ENCODE results near the gene TMEM209. TPM values are rescaled to one million over a fixed set of nuclear protein-coding genes. Genes with fewer than 3 reads are reported as not detected.
"Not testable (repeated sequence)": the region's sequence is repeated elsewhere in the genome, so short reads cannot be mapped to it uniquely, and the experiment has no call there.

Gene TMEM209
- total RNA-seq = 10 to 100 TPM; 49.7 to 52.0 TPM

DNA sequence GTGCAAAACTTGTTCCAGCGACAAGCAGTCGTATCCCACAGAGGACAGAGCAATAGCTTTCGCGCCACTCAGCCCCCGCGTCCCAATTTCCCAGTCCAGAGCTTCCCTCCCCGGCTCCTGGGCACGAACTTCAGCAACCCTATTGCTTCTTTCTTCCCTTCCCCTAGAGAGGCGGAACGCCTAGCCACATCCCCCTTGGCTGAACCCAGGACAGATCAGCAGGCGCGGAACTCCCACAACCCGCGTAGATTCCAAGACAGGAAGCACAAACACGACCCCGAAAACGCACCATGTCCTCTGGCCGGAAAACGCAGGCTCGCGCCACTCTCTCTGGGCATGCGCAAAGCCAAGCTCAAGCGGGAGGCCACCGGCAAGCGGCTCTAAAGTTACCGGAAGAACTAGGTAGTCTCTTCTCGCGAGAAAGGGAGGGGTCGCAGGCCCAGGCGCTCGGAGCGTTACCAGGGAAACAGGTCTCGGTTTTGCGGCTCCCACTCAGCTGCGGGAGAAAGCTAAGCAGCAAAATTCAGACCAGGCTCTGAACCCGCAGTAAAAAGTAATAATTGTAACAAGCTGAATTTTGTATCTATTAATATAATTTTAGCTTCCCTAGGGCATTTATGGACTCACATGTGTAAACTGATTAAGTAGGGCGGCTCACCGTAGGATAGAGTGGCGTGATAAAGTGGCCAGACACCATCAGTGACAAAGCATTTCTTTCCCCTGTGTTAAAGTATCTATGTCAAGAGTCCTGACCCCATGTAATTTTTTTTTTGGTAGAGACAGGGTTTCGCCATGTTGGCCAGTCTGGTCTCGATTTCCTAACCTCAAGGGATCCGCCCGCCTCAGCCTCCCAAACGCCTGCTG, at the start of gene TMEM209:
TSS of gene TMEM209 (minus strand) at position 323 of the 864 bp plus-strand sequence. CDS start at position 292, 31 bp downstream.
- POLR2A ChIA-PET = interaction anchor here (0.5 to 1.5 kb wide), 9 partner anchors 12 to 557 kb away, joined by 3 to 11 read pairs (median 4); partner anchors contain the start of gene KLHDC10
- CTCF ChIA-PET = interaction anchor here (0.8 to 1.2 kb wide), 4 partner anchors 15 to 24 kb away, joined by 3 to 5 read pairs (median 4); no protein-coding TSS in a partner anchor

GRCh38 chr7:130254555-130254954, 49.3 kb upstream of the TMEM209 start:
- CTCF ChIA-PET = no interaction called here
- POLR2A ChIA-PET = no interaction called here

GRCh38 chr7:130249626-130250025, 44.4 kb upstream of the TMEM209 start:
- POLR2A ChIA-PET = not testable (repeated sequence)

GRCh38 chr7:130248842-130249241, 43.6 kb upstream of the TMEM209 start:
- CTCF ChIA-PET, POLR2A ChIA-PET: not testable (repeated sequence)

More at GRCh38 chr7:130249626-130250025, 44.4 kb upstream of the TMEM209 start:
- CTCF ChIA-PET = not testable (repeated sequence)

DNA sequence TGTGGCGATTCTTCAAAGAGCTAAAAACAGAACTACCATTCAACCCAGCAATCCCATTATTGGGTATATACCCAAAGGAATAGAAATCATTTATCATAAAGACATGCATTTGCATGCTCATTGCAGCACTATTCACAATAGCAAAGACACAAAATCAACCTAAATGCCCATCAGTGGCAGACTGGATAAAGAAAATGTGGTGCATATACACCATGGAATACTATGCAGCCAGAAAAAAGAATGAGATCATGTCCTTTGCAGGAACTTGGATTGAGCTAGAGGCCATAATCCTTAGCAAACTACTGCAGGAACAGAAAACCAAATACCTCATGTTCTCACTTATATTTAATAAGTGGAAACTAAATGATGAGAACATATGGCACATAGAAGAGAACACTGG, 41.3 kb upstream of the TMEM209 start:
- CTCF ChIA-PET = interaction anchor here (0.6 kb wide), 1 partner anchor 190 kb away, joined by 3 read pairs; no protein-coding TSS in a partner anchor
- POLR2A ChIA-PET = not testable (repeated sequence)

DNA sequence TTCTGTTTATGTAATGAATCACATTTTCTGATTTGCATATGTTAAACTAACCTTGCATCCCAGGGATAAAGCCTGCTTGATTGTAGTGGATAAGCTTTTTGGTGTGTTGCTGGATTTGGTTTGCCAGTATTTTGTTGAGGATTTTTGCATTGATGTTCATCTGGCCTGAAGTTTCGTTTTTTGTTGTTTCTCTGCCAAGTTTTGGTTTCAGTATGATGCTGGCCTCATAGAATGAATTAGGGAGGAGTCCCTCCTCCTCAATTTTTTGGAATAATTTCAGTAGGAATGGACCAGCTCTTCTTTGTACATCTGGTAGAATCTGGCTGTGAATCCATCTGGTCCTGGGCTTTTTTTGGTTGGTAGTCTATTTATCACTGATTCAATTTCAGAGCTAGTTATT, 38.3 kb upstream of the TMEM209 start:
- CTCF ChIA-PET = not testable (repeated sequence)

DNA sequence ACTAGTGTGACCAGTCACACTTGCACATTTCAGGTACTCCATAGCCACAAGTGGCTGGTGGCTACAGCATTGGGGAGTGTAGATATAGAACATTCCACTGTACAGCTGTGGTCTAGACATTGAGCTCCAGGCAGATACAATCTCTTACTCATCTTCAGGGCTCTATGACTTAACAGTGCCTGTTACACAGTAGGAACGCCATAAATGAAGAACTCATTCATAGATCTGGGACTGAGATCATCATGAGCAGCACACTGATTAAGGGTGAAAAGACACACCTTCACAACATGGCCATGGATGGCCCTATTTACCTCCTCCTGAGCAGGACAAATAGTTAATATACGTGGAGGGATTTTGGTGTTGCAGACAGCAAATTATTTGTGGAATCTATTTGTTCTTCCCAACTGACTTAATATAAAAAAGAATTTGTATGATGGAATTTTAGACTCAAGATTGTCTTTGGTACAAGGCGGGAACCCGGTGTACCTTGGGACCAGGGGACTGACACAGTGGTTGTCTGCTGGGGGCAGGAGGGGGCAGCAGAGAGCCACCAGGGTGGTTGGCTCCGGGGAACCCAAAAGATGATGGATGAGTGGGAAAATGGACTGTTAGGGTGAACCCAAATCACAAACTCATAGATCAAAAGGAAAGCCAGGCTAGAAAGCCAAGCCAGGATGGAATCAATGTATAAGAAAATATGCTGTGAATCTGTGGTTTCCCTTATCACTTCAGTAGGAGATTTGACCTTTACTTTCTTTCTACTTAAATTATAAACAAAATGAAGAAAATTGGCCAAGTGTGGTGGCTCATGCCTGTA, 37.2 kb upstream of the TMEM209 start:
- CTCF ChIA-PET = no interaction called here
- POLR2A ChIA-PET = no interaction called here

More for the DNA sequence above, 38.3 kb upstream of the TMEM209 start:
- POLR2A ChIA-PET = not testable (repeated sequence)

DNA sequence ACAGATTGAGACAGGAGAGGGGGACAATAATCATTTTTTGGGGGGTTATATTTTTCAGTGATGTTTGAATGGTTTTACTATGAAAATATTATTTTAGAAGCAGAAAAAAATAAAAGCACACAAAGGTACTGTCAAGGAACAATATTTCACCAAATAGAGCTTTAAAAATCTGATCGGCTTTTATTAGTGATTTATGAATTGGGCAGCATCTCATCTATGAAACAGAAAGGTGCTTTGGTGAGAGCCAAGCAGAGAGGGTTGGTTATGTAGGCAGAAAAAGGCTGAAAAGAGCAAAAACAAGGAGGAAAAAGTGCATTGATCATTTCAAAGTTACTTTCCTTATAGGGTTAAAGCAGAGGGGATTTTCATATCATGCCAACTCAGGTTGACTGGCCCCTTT, 35.0 kb upstream of the TMEM209 start:
- POLR2A ChIA-PET = no interaction called here
- CTCF ChIA-PET = no interaction called here

GRCh38 chr7:130236361-130236760, 31.2 kb upstream of the TMEM209 start:
- POLR2A ChIA-PET = interaction anchor here (0.7 kb wide), 1 partner anchor 32 kb away, joined by 3 read pairs; no protein-coding TSS in a partner anchor
- CTCF ChIA-PET = not testable (repeated sequence)

DNA sequence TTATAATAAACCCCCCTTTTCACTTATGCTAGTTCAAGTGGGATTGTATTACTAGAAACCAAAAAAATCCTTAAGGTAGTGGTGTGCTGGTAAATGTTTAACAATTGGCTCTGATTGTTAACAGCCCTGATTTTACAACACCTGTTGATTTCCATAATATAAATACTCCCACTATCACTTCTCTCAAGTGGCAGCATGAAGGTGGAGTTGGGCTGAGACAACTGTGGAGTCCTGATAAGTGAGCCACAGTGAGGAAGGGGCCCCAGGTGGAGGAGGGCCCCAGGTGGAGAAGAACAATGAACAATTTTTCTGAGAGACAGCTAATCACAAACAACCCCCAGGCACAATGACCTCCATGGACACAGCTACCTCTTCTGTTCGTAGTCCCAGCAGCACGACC, 28.9 kb upstream of the TMEM209 start:
- ChIA-PET CTCF (no interaction called here), POLR2A (no interaction called here)

- ChIA-PET POLR2A (no interaction called here), CTCF (no interaction called here)
These were observed 27.0 kb upstream of the TMEM209 start for GRCh38 chr7:130232209-130232608.

DNA sequence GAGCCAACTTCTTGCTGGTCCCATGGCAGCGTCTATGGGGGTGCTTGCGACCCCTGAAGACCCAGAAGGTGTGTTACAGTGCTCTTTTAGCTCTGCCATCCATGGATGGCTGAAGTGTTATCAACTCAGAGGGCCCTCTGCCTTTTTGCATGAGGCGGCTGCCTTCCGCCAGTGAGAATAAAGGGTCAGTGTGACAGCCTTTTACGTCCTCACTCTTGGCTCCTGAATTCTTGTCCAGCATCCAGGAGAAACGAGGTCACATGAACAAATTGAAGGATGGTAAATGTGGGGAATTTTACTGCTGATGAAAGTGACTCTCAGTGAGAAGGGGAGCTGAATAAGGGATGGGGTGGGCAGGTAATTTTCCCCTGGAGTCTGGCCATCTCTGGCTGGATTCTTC, 26.6 kb upstream of the TMEM209 start:
- ChIA-PET POLR2A (no interaction called here), CTCF (interaction anchor here (0.6 kb wide), 1 partner anchor 510 kb away, joined by 4 read pairs; no protein-coding TSS in a partner anchor)

DNA sequence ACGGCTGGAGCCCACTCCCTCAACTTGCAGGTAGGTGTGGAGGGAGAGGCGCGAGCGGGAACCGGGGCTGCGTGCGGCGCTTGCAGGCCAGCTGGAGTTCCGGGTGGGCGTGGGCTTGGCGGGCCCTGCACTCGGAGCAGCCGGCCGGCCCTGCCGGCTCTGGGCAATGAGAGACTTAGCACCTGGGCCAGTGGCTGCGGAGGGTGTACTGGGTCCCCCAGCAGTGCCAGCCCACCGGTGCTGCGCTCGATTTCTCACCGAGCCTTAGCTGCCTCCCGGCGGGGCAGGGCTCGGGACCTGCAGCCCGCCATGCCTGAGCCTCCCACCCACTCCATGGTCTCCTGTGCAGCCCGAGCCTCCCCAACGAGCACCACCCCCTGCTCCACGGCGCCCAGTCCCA, 24.8 kb upstream of the TMEM209 start:
- CTCF ChIA-PET, POLR2A ChIA-PET: not testable (repeated sequence)

- ChIA-PET CTCF (interaction anchor here (1.0 kb wide), 1 partner anchor 82 kb away, joined by 4 read pairs; no protein-coding TSS in a partner anchor), POLR2A (no interaction called here)
These were observed 23.8 kb upstream of the TMEM209 start for GRCh38 chr7:130228840-130229502.

- ChIA-PET CTCF (interaction anchor here (1.0 kb wide), 1 partner anchor 81 kb away, joined by 4 read pairs; no protein-coding TSS in a partner anchor), POLR2A (no interaction called here)
These were observed 22.8 kb upstream of the TMEM209 start for GRCh38 chr7:130227883-130228575.

DNA sequence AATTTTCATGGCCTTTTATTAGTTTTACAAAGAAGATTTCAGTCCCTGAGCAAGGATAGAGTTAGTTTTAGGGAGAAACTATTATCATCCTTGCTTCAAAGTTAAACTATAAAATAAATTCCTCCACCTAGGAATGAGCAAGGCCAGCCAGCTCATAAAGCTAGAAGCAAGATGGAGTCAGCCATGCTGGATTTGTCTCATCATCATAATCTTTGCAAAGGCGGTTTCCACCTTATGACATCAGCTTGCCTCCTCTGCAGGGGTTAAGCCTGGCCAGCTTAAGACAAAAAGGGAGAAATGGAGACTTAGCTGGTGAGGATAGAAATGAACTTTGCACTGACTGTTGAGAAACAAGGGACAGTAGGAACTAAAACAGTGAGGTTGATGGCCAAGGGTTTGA, 21.1 kb upstream of the TMEM209 start:
- CTCF ChIA-PET = no interaction called here
- POLR2A ChIA-PET = no interaction called here

DNA sequence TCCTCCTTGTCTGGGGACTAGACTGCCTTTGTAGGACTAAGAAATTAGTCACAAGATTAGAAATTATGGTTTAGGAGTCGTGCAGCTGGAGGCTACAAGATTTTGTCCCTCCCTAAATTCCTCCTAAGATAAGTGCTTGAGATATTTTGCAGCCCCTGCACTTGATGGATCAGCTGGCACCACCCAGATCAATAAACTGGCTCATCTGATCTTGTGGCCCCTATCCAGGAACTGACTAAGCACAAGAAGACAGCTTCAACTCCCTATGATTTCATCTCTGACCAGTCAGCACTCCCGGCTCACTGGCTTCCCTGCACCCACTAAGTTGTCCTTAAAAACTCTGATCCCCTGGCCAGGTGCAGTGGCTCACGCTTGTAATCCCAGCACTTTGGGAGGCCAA, 19.7 kb upstream of the TMEM209 start:
- POLR2A ChIA-PET, CTCF ChIA-PET: not testable (repeated sequence)

- POLR2A ChIA-PET = no interaction called here
- CTCF ChIA-PET = no interaction called here
These were observed 19.0 kb upstream of the TMEM209 start for GRCh38 chr7:130224210-130224609.

- CTCF ChIA-PET = no interaction called here
These were observed 18.4 kb upstream of the TMEM209 start for GRCh38 chr7:130223646-130224045.

More at GRCh38 chr7:130223646-130224045, 18.4 kb upstream of the TMEM209 start:
- POLR2A ChIA-PET = no interaction called here

All from activated CD8-positive, alpha-beta memory T cell treated with anti-CD3 and anti-CD28 coated beads for 36 hours (primary cell).